HepG2 (cell line): ENCODE data around the gene CD19.

Experiments
- SP1 ChIP-seq, 2 experiments: fragments of 450-650 bp in 1 of 2; sonication (generic) in 1 of 2; formaldehyde crosslinking in 1 of 2; IDR thresholded peaks; 2 replicates each; pipeline versions ENCODE4 v1.4.0 to v1.6.1; 2016 to 2020; ENCODE audit warnings: missing genetic modification reagents in 1 of 2
- ZNF24 ChIP-seq: fragments of 450-650 bp; IDR thresholded peaks from 2 replicates; pipeline ENCODE4 v1.6.1; 2017; ENCODE audit warnings: antibody characterized with exemption, mild to moderate bottlenecking
- ZSCAN9 ChIP-seq: IDR thresholded peaks from 2 replicates; pipeline ENCODE4 v1.6.1; 2016; ENCODE audit warnings: borderline replicate concordance

GRCh38 chr16:28986492-28986891, 54.7 kb downstream of the CD19 start:
- TF ChIP-seq SP1 (IDR thresholded peaks at IDR 0.05) (no peak), SP1 (CRISPR knock-in tag; IDR thresholded peaks at IDR 0.05) (no peak), ZNF24 (no peak), ZSCAN9 (CRISPR knock-in tag) (no peak)
